ENCODE results near the gene SLC35A4.

Gene SLC35A4

DNA sequence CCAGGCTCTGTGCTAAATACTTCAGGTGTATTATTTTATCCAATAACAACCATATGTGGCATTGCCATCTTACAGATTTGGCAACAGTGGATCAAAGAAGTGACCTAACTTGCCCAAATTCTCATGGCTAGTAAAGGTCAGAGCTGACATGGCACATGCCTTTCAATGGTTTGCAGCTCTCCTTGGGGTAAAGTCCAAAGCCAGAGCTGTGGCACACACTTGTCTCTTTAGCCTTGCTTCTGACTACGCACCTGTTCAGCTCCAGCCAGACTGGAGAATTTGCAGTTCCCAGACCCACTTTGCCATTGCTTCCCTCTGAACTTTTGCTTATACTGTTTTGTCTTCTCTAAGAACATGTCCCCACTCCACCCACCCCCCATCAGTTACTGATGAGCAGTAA is 5.9 kb downstream of the SLC35A4 start:
- no peak overlapping the region for H3K4ac ChIP-seq (ENCODE audit: low read depth in 1 of 2, low read length in 2 of 2)
- H2BK120ac ChIP-seq (ENCODE audit: low read depth, low read length) = no peak overlapping the region
- no peak overlapping the region for H2BK5ac ChIP-seq (ENCODE audit: low read depth, low read length, poor library complexity, severe bottlenecking)
- peaks cover 34 to 42% of the 10 kb centered on the region in 2 experiments for H3K36me3 ChIP-seq (ENCODE audit: control insufficient read depth in 1 of 2, insufficient read depth in 2 of 2, low read depth in 1 of 2, low read length in 2 of 2)
- no peak for DNase-seq
- WGBS = 100% methylated on average over 1 of the region's 1 CpG
- no peak overlapping the region for H3K23ac ChIP-seq (ENCODE audit: low read length in 2 of 2)
- H3K14ac ChIP-seq (ENCODE audit: low read length in 2 of 2) = no peak overlapping the region
- no peak overlapping the region for H2AK5ac ChIP-seq (ENCODE audit: low read length, severe bottlenecking)
- no peak overlapping the region for H3K27ac ChIP-seq (ENCODE audit: low read length, poor library complexity, severe bottlenecking)
- no peak overlapping the region for H3K9ac ChIP-seq (ENCODE audit: low read length)
- H4K91ac ChIP-seq (ENCODE audit: low read length) = no peak overlapping the region
- no peak overlapping the region for H3K4me3 ChIP-seq (ENCODE audit: insufficient read depth in 1 of 2, low read depth in 1 of 2, low read length in 2 of 2)
- no peak overlapping the region for H2BK12ac ChIP-seq (ENCODE audit: low read length in 2 of 2)
- peaks cover 33% of the 10 kb centered on the region for H3K79me1 ChIP-seq (replicated peaks; ENCODE audit: low read length, poor library complexity, severe bottlenecking)
- peaks cover 20% of the 10 kb centered on the region for H3K4me1 ChIP-seq (ENCODE audit: control insufficient read depth, insufficient read depth, low read depth, low read length)
- no peak overlapping the region for H3K18ac ChIP-seq (ENCODE audit: low read depth in 1 of 2, low read length in 2 of 2)
- no peaks in the 10 kb centered on the region for H3K9me3 ChIP-seq (ENCODE audit: control insufficient read depth, low read length)
- H3K4me2 ChIP-seq (ENCODE audit: low read length, poor library complexity, severe bottlenecking) = no peak overlapping the region
- no peak overlapping the region for H2AFZ ChIP-seq (ENCODE audit: low read depth, low read length)
- no peak overlapping the region for H4K8ac ChIP-seq (ENCODE audit: low read length)
- H3K27me3 ChIP-seq (ENCODE audit: control insufficient read depth in 1 of 2, insufficient read depth in 1 of 2, low read length in 2 of 2) = no peaks in the 10 kb centered on the region
- no peak overlapping the region for H2BK15ac ChIP-seq (ENCODE audit: low read depth, poor library complexity, severe bottlenecking)

DNA sequence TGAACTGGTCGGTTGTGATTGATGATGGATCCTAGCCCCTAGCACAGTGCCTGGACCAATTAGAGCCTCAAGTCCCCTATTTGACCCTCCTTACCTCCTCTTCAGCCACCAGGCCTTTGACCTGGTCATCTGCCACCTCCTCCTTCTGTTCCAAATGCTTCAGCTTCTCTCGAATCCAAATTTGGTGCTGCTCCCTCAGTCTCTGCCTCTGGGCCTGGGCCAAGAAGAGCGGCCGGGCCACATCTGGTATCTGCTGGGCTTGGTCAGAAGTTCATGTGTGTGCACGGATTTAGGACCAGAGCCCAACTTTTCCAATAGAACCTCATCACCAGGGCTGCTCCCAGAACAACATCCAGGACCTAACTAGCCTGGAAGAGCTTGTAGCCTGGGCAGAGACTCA is 6.5 kb downstream of the SLC35A4 start:
- WGBS = 96% methylated on average over 4 of the region's 5 CpGs

DNA sequence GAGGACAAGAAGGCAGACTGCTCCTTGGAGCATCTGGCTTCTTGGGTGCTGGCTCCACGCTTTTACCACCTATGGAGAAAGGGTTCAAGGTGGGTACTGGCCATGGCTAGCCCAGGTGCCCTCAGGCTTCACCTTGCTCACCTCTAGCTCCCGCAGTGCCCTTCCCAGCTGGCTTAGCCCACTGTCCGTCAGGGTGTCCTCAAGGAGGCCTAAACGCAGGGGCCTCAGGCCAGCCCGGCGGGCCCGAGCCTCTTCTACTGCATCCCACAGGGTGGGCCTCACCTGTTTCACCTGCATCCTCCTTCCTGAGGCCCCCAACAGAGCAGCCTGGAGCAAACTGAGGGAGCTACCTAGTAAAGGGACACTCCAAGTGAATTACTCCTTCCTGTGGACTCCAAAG is 9.1 kb downstream of the SLC35A4 start:
- Histone ChIP-seq H2BK5ac (ENCODE audit: low read depth, low read length, poor library complexity, severe bottlenecking) (no peak overlapping the region), H3K18ac (ENCODE audit: low read depth in 1 of 2, low read length in 2 of 2) (peak overlapping the region in 1 of 2 experiments; percentile 3), H3K4me3 (ENCODE audit: insufficient read depth in 1 of 2, low read depth in 1 of 2, low read length in 2 of 2) (no peak overlapping the region), H3K14ac (ENCODE audit: low read length in 2 of 2) (no peak overlapping the region), H2BK12ac (ENCODE audit: low read length in 2 of 2) (no peak overlapping the region), H3K27ac (ENCODE audit: low read length, poor library complexity, severe bottlenecking) (peak overlapping the region; percentile 13), H3K9me3 (ENCODE audit: control insufficient read depth, low read length) (no peaks in the 10 kb centered on the region), H3K79me1 (replicated peaks; ENCODE audit: low read length, poor library complexity, severe bottlenecking) (peaks cover 4% of the 10 kb centered on the region), H2BK120ac (ENCODE audit: low read depth, low read length) (no peak overlapping the region), H3K4me2 (ENCODE audit: low read length, poor library complexity, severe bottlenecking) (no peak overlapping the region), H4K91ac (ENCODE audit: low read length) (no peak overlapping the region), H3K4ac (ENCODE audit: low read depth in 1 of 2, low read length in 2 of 2) (no peak overlapping the region), H3K9ac (ENCODE audit: low read length) (no peak overlapping the region), H2AK5ac (ENCODE audit: low read length, severe bottlenecking) (peak overlapping the region; percentile 37), H3K23ac (ENCODE audit: low read length in 2 of 2) (no peak overlapping the region), H4K8ac (ENCODE audit: low read length) (no peak overlapping the region), H3K4me1 (ENCODE audit: control insufficient read depth, insufficient read depth, low read depth, low read length) (peaks cover 2% of the 10 kb centered on the region), H3K36me3 (ENCODE audit: control insufficient read depth in 1 of 2, insufficient read depth in 2 of 2, low read depth in 1 of 2, low read length in 2 of 2) (peaks cover 10 to 15% of the 10 kb centered on the region in 2 experiments), H2BK15ac (ENCODE audit: low read depth, poor library complexity, severe bottlenecking) (no peak overlapping the region), H2AFZ (ENCODE audit: low read depth, low read length) (no peak overlapping the region), H3K27me3 (ENCODE audit: control insufficient read depth in 1 of 2, insufficient read depth in 1 of 2, low read length in 2 of 2) (no peaks in the 10 kb centered on the region)
- DNase-seq = no peak
- 79% methylated on average over 7 of the region's 7 CpGs for WGBS

More for the DNA sequence above, 6.5 kb downstream of the SLC35A4 start:
- Histone ChIP-seq H2BK15ac (ENCODE audit: low read depth, poor library complexity, severe bottlenecking) (no peak overlapping the region), H3K23ac (ENCODE audit: low read length in 2 of 2) (no peak overlapping the region), H4K91ac (ENCODE audit: low read length) (no peak overlapping the region), H2AK5ac (ENCODE audit: low read length, severe bottlenecking) (no peak overlapping the region), H2BK12ac (ENCODE audit: low read length in 2 of 2) (no peak overlapping the region), H3K4me1 (ENCODE audit: control insufficient read depth, insufficient read depth, low read depth, low read length) (peaks cover 17% of the 10 kb centered on the region), H3K9ac (ENCODE audit: low read length) (no peak overlapping the region), H3K4ac (ENCODE audit: low read depth in 1 of 2, low read length in 2 of 2) (no peak overlapping the region), H3K4me2 (ENCODE audit: low read length, poor library complexity, severe bottlenecking) (no peak overlapping the region), H3K27me3 (ENCODE audit: control insufficient read depth in 1 of 2, insufficient read depth in 1 of 2, low read length in 2 of 2) (no peaks in the 10 kb centered on the region), H3K14ac (ENCODE audit: low read length in 2 of 2) (no peak overlapping the region), H3K36me3 (ENCODE audit: control insufficient read depth in 1 of 2, insufficient read depth in 2 of 2, low read depth in 1 of 2, low read length in 2 of 2) (peaks cover 34 to 40% of the 10 kb centered on the region in 2 experiments), H3K18ac (ENCODE audit: low read depth in 1 of 2, low read length in 2 of 2) (no peak overlapping the region), H2AFZ (ENCODE audit: low read depth, low read length) (no peak overlapping the region), H3K79me1 (replicated peaks; ENCODE audit: low read length, poor library complexity, severe bottlenecking) (peaks cover 28% of the 10 kb centered on the region), H3K27ac (ENCODE audit: low read length, poor library complexity, severe bottlenecking) (no peak overlapping the region), H2BK5ac (ENCODE audit: low read depth, low read length, poor library complexity, severe bottlenecking) (no peak overlapping the region), H3K9me3 (ENCODE audit: control insufficient read depth, low read length) (no peaks in the 10 kb centered on the region), H2BK120ac (ENCODE audit: low read depth, low read length) (no peak overlapping the region), H3K4me3 (ENCODE audit: insufficient read depth in 1 of 2, low read depth in 1 of 2, low read length in 2 of 2) (no peak overlapping the region), H4K8ac (ENCODE audit: low read length) (no peak overlapping the region)
- no peak for DNase-seq

DNA sequence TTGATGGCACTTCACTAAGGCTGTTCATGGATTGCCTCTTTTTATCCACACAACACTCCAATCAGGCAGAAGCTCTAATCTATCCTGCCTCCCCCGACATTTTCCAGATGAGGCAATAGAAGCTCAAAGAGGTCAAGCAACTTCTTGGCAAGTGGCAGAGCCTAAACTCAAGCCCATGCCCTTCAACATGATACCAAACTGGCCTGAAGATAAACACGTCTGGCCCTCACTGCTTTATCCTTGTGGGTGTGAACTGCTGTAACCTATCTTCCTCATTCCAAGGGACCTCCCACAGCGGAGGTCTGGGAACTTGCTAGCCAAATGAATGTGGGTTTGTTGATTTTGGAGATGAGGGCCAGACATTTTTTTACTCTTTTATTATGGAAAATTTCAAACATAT is 9.5 kb downstream of the SLC35A4 start:
- Histone ChIP-seq H2BK15ac (ENCODE audit: low read depth, poor library complexity, severe bottlenecking) (no peak overlapping the region), H2BK5ac (ENCODE audit: low read depth, low read length, poor library complexity, severe bottlenecking) (no peak overlapping the region), H4K91ac (ENCODE audit: low read length) (no peak overlapping the region), H2BK120ac (ENCODE audit: low read depth, low read length) (no peak overlapping the region), H3K79me1 (replicated peaks; ENCODE audit: low read length, poor library complexity, severe bottlenecking) (peaks cover 3% of the 10 kb centered on the region), H4K8ac (ENCODE audit: low read length) (no peak overlapping the region), H3K9me3 (ENCODE audit: control insufficient read depth, low read length) (no peaks in the 10 kb centered on the region), H2AK5ac (ENCODE audit: low read length, severe bottlenecking) (no peak overlapping the region), H2BK12ac (ENCODE audit: low read length in 2 of 2) (no peak overlapping the region), H3K14ac (ENCODE audit: low read length in 2 of 2) (no peak overlapping the region), H3K18ac (ENCODE audit: low read depth in 1 of 2, low read length in 2 of 2) (no peak overlapping the region), H3K23ac (ENCODE audit: low read length in 2 of 2) (no peak overlapping the region), H3K4me2 (ENCODE audit: low read length, poor library complexity, severe bottlenecking) (no peak overlapping the region), H3K36me3 (ENCODE audit: control insufficient read depth in 1 of 2, insufficient read depth in 2 of 2, low read depth in 1 of 2, low read length in 2 of 2) (peaks cover 8 to 12% of the 10 kb centered on the region in 2 experiments), H3K4me1 (ENCODE audit: control insufficient read depth, insufficient read depth, low read depth, low read length) (peaks cover 2% of the 10 kb centered on the region), H3K27ac (ENCODE audit: low read length, poor library complexity, severe bottlenecking) (peak overlapping the region; percentile 29), H3K4me3 (ENCODE audit: insufficient read depth in 1 of 2, low read depth in 1 of 2, low read length in 2 of 2) (no peak overlapping the region), H3K27me3 (ENCODE audit: control insufficient read depth in 1 of 2, insufficient read depth in 1 of 2, low read length in 2 of 2) (no peaks in the 10 kb centered on the region), H3K9ac (ENCODE audit: low read length) (no peak overlapping the region), H2AFZ (ENCODE audit: low read depth, low read length) (no peak overlapping the region), H3K4ac (ENCODE audit: low read depth in 1 of 2, low read length in 2 of 2) (no peak overlapping the region)
- 58% methylated on average over 2 of the region's 3 CpGs for WGBS
- no peak for DNase-seq

All from mesenchymal stem cell (in vitro differentiated cells and primary cell).